Vagina (tissue), 2 donors: ENCODE data around the gene ZDHHC3.

Experiments
- POLR2A ChIP-seq, 2 donors: fragments of 450-650 bp; IDR thresholded peaks; one replicate each; pipeline ENCODE4 v1.6.1; 2017; ENCODE audit warnings: antibody characterized with exemption in 2 of 2, mild to moderate bottlenecking in 2 of 2, moderate library complexity in 2 of 2
- POLR2AphosphoS5 ChIP-seq, 2 donors: sonication (generic); formaldehyde crosslinking; IDR thresholded peaks; one replicate each; pipeline ENCODE4 v1.9.0; 2017; ENCODE audit warnings: antibody characterized with exemption in 2 of 2, mild to moderate bottlenecking in 2 of 2, low read depth in 1 of 2; ENCODE audit not compliant: insufficient read depth in 1 of 2
- TF ChIP-seq, protein P1 (sequence below), 3 experiments: fragments of 450-650 bp in 2 of 3; fragments of 200-600 bp in 1 of 3; sonication (generic) in 1 of 3; IDR thresholded peaks; one replicate each; pipeline ENCODE4 v1.5.1; 2017 to 2019; ENCODE audit warnings: antibody characterized with exemption in 3 of 3, mild to moderate bottlenecking in 2 of 3, moderate library complexity in 2 of 3

DNA sequence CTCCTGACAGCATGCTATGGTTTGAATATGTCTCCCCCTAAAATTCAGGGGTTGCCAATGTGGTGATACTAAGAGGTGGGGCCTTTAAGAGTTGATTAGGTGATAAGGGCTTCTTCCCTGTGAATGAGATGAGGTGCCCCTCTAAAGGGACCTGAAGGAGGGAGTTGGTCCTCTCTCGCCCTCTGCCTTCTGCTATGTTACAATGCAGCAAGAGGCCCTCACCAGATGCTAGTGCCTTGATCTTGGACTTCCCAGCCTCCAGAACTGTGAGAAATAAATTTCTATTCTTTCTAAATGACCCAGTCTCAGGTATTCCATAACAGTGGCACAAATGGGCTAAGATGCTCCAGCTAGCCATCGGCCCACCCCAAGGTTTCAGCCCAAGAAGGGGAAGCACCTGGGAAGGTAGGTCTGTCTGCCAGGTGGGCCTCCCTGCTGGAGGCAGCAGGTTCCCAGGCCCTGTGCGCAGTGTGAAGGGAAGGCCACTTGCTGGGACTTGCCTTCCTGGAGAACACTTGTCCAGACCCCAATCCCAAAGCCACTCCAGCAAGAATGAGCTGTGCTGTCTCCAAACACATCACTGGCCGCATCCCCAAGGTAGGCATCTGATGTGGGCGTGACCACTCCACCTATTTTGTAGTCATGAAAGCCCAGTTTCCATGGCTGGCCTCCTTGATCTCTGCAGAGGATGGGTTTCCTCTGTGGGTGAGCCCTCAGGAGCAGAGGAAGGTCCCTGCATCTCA is 92.6 kb downstream of the ZDHHC3 start:
- TF ChIP-seq, protein P1, sequence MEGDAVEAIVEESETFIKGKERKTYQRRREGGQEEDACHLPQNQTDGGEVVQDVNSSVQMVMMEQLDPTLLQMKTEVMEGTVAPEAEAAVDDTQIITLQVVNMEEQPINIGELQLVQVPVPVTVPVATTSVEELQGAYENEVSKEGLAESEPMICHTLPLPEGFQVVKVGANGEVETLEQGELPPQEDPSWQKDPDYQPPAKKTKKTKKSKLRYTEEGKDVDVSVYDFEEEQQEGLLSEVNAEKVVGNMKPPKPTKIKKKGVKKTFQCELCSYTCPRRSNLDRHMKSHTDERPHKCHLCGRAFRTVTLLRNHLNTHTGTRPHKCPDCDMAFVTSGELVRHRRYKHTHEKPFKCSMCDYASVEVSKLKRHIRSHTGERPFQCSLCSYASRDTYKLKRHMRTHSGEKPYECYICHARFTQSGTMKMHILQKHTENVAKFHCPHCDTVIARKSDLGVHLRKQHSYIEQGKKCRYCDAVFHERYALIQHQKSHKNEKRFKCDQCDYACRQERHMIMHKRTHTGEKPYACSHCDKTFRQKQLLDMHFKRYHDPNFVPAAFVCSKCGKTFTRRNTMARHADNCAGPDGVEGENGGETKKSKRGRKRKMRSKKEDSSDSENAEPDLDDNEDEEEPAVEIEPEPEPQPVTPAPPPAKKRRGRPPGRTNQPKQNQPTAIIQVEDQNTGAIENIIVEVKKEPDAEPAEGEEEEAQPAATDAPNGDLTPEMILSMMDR (IDR thresholded peaks at IDR 0.05) = no peak
- TF ChIP-seq POLR2A (IDR thresholded peaks at IDR 0.05) (no peak), POLR2AphosphoS5 (IDR thresholded peaks at IDR 0.05; ENCODE audit: insufficient read depth in 1 of 2, low read depth in 1 of 2) (no peak)
